HS-5 (cell line): Measurements from ENCODE around the gene USP27X.

ENCODE experiments used
- DNase-seq: peaks from one replicate; pipeline ENCODE4 v3.0.0-alpha.2; 2012; ENCODE audit warnings: low read depth

The USP27X gene

DNA sequence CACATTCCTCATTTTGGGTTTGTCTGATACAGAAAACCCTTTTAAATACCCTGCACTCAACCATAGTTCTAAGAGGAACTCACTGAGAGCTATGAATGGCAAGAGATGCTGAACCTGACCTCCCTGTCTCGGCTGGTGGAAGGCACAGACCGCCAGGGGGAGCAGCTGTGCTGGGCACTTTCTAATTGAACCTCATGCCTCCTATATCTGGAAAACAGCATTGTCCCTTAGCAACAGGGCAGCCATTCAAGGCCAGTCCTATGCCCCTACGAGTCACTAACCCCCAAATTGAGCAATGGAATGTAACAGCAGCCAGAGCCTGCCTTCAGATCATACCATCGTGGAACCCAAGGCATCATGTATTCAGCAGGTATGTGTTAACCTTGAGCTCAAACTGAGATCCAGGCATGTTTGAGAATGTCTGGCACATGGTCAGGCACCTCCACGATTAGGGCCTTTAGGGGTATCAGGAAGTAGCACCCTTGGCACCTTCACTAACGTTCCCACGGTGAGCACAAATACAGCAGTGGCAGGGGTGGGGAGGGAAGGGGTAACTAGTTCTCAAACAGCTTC is 5.1 kb downstream of the USP27X start:
- no peak for DNase-seq

DNA sequence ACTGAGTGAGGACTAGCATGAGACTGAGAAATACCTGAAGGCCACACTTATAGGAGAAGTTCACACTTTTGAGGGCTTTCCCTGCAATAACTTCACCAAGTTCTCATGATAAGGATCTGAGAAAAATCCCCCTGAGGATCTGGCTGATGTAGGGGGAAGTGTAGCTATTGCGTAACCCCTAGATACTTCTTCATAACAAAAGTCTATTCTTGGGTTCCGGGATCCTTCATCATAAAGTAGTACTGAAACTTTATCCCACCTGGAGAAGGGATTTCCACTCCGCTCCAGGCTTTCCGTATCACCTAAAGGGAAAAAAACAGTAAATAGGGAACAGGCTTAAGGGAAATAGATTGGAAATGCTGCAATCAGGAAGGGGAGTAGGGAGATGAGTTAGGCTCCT is 13.3 kb downstream of the USP27X start:
- DNase-seq: no peak

DNA sequence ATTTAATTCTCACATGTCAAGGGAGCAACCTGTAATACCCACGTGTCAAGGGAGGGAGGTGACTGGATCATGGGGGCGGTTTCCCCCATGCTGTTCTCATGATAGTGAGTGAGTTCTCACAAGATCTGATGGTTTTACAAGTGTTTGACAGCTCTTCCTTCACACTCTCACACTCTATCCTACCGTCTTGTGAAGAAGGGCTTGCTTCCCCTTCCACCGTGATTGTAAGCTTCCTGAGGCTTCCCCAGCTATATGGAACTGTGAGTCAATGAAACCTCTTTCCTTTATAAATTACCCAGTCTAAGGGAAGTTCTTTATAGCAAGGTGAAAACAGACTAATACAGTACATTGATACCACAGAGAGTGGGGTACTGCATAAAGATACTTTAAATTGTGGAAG is 17.7 kb downstream of the USP27X start:
- no peak for DNase-seq

DNA sequence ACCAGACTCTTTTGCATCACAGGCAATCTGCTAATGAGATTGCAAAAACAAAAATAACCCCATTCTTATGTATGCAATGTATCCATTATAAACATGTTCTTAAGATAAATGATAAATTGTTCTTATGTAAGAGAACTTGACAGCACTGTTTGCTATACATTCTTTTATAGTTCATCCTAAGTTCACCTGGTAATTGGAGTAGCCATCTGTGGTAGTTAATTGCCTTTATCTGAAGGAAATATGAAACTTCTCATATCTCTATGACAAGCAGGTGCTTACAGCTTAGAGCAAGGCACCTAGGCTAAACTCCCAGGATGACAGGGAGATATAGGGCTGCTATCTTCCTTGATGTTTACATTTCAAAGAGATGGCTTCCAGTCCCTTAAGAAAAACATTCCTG is 21.8 kb downstream of the USP27X start:
- DNase-seq: no peak

DNA sequence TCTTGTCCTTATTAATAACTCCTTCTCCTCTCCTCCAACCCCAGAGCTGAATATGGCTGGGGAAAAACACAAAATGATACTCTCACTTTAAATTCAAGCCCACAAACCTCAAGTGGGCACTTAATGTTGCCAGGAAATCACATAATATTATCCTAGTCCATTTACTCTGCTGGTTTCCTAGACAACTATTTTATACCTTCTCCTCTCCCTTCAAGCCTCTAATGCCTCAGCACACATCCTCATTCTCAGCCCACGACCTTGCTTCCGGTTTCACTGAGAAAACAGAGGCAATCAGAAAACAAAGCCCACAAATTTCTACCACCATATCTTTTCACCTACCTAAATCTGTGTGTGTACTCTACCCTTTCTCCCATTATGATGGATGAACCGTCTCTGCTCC is 31.1 kb downstream of the USP27X start:
- no peak for DNase-seq

DNA sequence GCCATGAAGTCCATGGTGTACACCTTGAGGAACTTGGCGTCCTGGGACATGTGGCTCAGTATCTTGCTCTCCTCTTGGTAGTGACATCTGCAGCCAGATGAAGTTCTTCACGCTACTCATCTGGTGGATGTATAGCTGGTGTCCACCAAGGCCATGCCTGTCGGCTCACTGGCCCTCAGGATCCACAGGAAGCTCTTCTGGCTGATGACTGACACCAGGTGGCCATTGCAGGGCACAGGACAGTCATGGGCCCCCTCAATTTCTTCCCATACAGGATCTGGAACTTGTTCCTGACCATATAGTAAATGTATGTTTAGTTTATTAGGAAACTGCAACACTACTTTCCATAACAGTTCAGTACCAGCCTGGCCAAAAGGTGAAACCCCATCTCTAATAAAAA is 32.8 kb downstream of the USP27X start:
- no peak for DNase-seq

DNA sequence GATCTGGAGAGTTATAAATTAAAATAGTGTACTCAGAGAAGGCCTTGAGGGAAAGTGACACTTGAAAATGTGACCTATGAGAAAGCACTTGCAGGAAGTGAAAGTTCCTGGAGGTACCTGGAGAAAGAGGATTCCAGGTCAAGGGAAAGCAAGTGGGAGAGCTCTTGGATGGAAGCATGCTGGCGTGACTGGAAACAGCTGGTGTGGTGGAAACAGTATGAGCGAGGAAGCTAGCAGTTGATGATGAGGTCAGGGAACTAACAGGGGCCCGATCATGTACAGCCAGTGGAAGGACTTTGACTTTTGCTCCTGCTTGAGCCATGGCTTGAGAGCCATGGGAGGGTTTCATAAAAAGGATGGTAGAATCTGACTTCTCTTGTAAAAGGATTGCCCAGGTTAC is 33.6 kb downstream of the USP27X start:
- DNase-seq: no peak

DNA sequence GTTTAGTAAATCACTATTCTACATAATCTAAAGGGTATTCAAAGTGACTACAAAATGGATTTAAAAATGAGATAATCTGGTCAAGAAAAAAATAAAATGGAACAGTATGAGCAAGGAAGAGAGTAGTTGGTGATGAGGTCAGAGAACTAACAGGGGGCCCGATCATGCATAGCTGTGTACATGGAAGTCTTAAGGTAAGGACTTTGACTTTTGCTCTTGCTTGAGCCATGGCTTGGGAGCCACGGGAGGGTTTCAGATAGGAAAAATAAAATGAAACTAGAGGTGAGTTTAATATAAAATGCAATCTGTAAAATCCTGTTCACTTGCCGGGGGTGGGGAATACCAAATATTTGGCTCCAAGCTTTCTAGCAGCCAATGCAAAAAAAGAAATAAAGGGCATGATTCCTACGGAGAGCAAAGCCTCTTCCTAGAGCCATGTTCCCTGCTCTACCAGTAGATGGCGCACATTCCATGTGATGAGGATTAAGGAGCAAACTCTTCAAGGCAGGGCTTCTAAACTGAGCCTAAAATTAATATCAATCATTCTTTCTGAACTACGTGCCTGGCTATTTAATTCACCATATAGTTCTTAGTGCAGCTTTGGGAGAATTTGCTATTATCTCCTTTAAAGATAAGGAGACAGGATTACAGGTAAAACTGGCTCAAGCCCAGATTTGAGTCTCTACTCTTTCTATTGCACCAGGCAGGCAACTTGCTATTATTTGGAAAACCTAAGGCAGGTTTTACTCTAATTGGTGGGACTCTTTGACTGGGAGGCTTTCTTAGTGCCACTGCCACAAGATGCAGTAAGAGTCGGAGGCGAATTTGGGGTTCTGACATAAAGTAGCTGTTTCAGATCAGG is 36.3 kb downstream of the USP27X start:
- no peak for DNase-seq

DNA sequence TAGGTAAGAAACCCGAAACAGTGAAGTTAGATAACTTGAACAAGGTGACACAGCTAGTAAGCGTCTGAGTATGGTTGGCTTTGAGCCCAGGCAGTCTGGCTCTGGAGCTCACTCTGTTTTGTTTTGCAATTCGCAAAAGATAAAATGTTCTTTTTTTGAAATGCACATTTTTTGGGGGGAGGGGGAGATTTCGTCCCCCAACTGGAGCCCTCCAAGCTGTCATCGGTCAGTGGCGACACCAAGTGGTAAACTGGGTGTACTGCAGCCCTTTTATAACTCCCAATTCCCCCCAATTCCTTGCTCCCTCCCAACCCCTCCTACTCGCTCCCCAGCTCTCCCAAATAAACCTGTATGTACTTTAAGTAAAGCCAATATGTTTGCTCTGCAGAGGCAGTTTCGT is 40.3 kb downstream of the USP27X start:
- DNase-seq: no peak

DNA sequence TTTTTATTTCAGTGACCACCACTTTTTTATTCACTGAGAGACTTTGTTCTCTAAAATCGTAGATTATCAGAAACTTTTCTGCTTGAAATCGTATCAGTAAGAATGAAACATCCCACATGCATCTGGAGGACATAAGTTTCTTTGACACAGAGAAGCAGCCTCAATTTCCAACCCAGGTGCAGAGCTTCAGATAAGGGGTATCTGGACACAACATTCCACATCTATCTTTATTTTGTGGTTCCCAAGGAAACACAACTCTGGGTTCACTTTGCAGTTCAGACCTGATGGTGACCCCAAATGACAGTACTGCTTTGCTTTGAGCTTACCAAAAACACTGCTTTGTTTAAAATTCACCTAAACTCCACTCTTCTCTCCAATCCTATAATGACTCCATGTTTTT is 41.8 kb downstream of the USP27X start:
- no peak for DNase-seq

DNA sequence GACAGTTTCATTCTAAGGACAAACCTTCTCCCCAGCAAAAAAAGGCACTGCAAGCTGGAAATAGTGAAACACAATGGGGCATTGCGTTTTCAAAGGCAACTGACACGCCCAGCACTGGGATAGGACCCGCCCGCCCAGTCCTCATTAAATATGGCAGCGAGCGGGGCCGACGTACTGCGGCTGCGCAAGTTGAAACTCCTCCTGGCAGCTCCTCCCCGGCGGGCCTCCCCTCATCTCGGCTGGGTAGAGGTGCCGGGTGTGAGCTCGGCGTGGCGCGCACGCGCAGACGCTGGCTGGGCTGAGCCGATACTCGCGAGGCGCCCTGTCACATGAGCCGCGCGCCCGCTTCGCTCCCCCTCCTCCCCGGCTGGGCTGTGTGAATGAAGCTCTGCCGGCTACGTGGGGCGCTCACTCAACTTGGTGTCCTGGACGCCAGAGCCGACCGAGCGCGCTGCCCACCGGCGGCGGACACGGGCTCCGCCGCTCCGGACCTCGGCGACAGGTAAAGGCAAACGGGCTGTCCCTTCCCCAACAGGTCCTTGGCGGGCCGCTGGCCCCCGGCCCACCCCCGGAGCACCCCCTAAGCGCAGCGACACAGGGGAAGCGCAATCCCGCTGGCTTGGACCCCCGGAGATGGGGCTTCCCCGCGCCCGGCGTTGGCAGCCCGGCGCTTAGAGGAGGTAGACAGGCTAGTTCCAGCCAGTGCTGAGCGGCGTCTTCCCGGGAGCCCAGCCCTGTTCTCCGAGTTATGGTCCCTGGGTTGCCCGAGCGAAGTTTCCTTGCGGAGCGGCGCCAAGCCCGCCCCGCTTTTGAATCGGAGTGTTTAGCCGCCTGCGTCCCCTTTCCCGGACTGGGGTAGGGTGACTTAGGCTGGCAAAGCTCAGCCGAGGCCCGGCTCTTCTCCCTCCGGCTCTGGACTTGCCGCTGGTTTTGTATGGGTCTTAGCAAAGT is 43.3 kb downstream of the USP27X start, which contains the start of gene CLCN5:
Gene CLCN5 (plus strand): TSS at position 306 of the 951 bp plus-strand sequence. CDS start 2,703 bp downstream, outside the sequence.
- DNase-seq: peak; percentile 67

DNA sequence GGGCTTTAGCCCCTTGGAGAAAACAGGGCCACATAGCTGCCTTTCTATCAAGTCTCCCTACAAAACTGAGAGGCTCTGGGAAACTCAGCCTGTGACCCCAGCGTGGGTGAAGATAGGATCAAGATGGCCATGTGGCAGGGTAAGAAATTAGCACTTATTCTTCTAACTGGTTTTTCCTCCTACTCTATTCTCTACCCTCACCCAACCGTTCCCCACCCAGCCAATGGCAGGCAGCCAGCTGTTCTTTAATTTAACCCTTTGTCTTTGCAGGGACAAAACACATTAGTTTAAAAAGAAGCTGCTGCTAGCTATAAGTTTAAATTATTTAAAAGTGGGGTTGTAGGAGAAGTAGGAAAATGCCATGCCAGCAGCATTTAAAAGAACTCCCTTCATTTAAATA is 45.9 kb downstream of the USP27X start:
- no peak for DNase-seq

DNA sequence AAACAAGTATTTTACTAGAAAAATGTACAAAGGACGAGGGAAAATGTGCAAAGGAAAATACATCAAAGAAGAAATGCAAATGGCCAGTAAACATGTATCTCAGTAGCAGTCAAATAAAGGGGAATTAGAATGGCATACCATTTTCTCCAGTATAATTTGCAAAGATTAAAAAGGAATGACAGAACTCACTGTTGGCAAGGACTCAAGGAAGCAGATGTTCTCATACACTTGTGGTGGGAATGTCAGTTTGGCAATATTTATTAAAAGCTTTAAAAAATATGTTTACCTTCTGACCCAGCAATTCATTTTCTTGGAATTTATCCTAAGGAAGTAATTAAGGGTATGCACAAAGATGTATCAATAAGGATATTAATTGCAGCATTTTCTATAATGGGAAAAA is 50.8 kb downstream of the USP27X start:
- DNase-seq: no peak
